ENCODE measurements around the gene PSMD7. TPM values are rescaled to one million over a fixed set of nuclear protein-coding genes. Genes with fewer than 3 reads are reported as not detected.

Gene PSMD7
- total RNA-seq, 1 donor, result 70.1 TPM

DNA sequence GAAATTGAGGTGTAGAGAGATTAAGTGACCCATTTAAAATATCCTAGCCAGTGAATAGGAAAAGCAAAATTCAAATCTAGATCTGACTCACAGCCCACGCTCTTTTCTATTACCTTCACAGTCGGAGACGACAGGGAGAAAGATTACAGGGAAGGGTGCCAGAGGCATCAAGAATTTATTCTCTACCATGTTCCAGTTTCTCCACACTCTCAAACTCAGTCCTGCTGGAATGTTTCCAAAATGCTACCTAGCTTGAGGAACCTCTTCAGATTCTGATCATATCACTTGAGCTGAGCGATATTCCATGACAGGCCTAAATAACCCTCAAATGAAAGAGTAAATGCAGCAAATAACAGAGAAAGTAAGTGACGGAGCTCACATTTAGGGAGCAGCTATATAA, 5.4 kb upstream of the PSMD7 start:
- DNase-seq (ENCODE audit: low read depth), result no peak
- TF ChIP-seq CTCF (IDR thresholded peaks at IDR 0.05; ENCODE audit: insufficient read depth, low read length), result no peak
- no peak overlapping the region for H3K4me3 ChIP-seq (ENCODE audit: low read depth, low read length)

GRCh38 chr16:74291577-74292208, 4.9 kb upstream of the PSMD7 start:
- DNase-seq (ENCODE audit: low read depth), result peak; percentile 52
- no peak for TF ChIP-seq CTCF (IDR thresholded peaks at IDR 0.05; ENCODE audit: insufficient read depth, low read length)
- H3K4me3 ChIP-seq (ENCODE audit: low read depth, low read length), result no peak overlapping the region

- H3K4me3 ChIP-seq (ENCODE audit: low read depth, low read length), result peak overlapping the region; percentile 76
- no peak for DNase-seq (ENCODE audit: low read depth)
- TF ChIP-seq CTCF (IDR thresholded peaks at IDR 0.05; ENCODE audit: insufficient read depth, low read length), result no peak
Measured at GRCh38 chr16:74296104-74296431, 546 bp upstream of the PSMD7 start.

DNA sequence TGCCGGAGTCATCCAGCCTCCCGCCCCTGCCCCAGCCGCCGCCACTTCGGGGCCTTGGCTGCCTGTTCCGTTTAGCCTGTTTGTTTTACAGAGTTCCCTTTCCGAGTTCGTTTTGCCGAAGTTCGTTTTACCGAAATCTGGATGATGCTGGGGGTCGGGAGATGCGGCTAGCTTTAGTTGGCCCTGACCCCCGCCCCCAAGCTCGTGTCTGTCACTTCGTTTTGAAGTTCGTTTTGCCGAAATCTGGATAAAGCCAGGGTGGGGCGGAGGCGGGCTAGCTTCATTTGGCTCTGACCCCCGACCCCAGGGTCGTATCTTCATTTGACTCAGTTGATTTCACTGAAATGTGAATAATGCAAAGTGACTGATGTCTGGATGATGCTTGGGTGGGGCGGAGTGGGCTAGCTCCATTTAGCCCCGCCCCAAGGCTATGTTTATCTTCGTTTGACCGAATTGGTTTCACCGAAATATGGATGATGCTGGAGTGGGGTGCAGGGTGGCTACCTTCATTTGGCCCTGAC, 591 bp downstream of the PSMD7 start:
- no peak for TF ChIP-seq CTCF (IDR thresholded peaks at IDR 0.05; ENCODE audit: insufficient read depth, low read length)
- DNase-seq (ENCODE audit: low read depth), result peak; percentile 28
- peak overlapping the region; percentile 76 for H3K4me3 ChIP-seq (ENCODE audit: low read depth, low read length)

DNA sequence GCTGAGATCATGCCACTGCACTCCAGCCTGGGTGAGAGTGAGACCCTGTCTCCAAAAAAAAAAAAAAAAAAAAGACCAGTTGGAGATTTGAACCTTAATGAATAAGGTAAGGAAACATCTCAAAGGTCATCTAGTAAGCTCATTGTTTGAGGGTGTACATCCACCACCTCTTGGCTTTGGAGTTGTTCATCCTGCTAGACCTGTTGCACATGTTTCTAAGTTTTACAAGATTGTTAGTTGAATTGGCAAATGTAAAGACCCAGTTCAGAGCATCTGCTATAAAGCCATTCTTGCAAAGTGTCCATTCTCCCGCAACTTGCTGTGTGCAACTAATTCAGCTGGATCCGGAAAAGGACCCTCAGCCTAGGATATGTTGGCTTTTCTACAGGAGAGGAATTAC, 1.5 kb downstream of the PSMD7 start:
- no peak for TF ChIP-seq CTCF (IDR thresholded peaks at IDR 0.05; ENCODE audit: insufficient read depth, low read length)
- peak overlapping the region; percentile 76 for H3K4me3 ChIP-seq (ENCODE audit: low read depth, low read length)
- DNase-seq (ENCODE audit: low read depth), result no peak

- no peak for TF ChIP-seq CTCF (IDR thresholded peaks at IDR 0.05; ENCODE audit: insufficient read depth, low read length)
- no peak overlapping the region for H3K4me3 ChIP-seq (ENCODE audit: low read depth, low read length)
- DNase-seq (ENCODE audit: low read depth), result no peak
Measured at GRCh38 chr16:74302341-74302740, 5.7 kb downstream of the PSMD7 start.
